WTC11 (cell line): ENCODE measurements around the gene FANCM. TPM values are rescaled to one million over a fixed set of nuclear protein-coding genes. Genes with fewer than 3 reads are reported as not detected.

ENCODE experiments used
- ATAC-seq: fragments of 200-7000 bp; cut with Tn5 transposase; 2 replicates; pipeline ENCODE4 v1.10.0; 2021; ENCODE audit warnings: mild to moderate bottlenecking, moderate library complexity
- CTCF ChIA-PET: fragments of 300-600 bp; sonication (Branson Sonifier 250); formaldehyde crosslinking; loops from one replicate; lab custom pipeline; 2021; ENCODE audit warnings: antibody characterized with exemption; lab: Charles Lee
- POLR2A ChIA-PET: fragments of 350-600 bp; sonication (Branson Sonifier 250); formaldehyde crosslinking; loops from one replicate; lab custom pipeline; 2021; ENCODE audit warnings: antibody characterized with exemption; lab: Charles Lee
- DNase-seq: peaks from one replicate; pipeline ENCODE4 v3.0.0; 2021; ENCODE audit warnings: low spot score
- H3K27ac Mint-ChIP-seq: 2 replicates; pipeline ENCODE4 v1.8.0; 2021; ENCODE audit warnings: mixed read lengths
- H3K27me3 Mint-ChIP-seq: 2 replicates; pipeline ENCODE4 v1.8.0; 2021; ENCODE audit warnings: low read depth, mild to moderate bottlenecking, moderate library complexity, mixed read lengths
- H3K36me3 Mint-ChIP-seq: 2 replicates; pipeline ENCODE4 v1.8.0; 2021; ENCODE audit warnings: mixed read lengths
- H3K4me1 Mint-ChIP-seq: 2 replicates; pipeline ENCODE4 v1.8.0; 2022; ENCODE audit warnings: mixed read lengths
- H3K4me3 Mint-ChIP-seq: 2 replicates; pipeline ENCODE4 v1.8.0; 2021; ENCODE audit warnings: mild to moderate bottlenecking, moderate library complexity, mixed read lengths
- H3K9me3 Mint-ChIP-seq: 2 replicates; pipeline ENCODE4 v1.8.0; 2021; ENCODE audit warnings: mixed read lengths
- ARID4B ChIP-seq: sonication (generic); formaldehyde crosslinking; IDR thresholded peaks from 2 replicates; pipeline ENCODE4 v1.8.0; 2023; ENCODE audit warnings: missing genetic modification reagents, mild to moderate bottlenecking, borderline replicate concordance
- ATF1 ChIP-seq: sonication (generic); formaldehyde crosslinking; IDR thresholded peaks from 2 replicates; pipeline ENCODE4 v1.8.1; 2023; ENCODE audit warnings: mild to moderate bottlenecking, moderate library complexity, missing genetic modification reagents
- CREB1 ChIP-seq: sonication (generic); formaldehyde crosslinking; IDR thresholded peaks from 2 replicates; pipeline ENCODE4 v1.8.0; 2023; ENCODE audit warnings: mild to moderate bottlenecking, missing genetic modification reagents
- E2F1 ChIP-seq: sonication (generic); formaldehyde crosslinking; IDR thresholded peaks from 2 replicates; pipeline ENCODE4 v1.8.0; 2022; ENCODE audit warnings: mild to moderate bottlenecking, missing genetic modification reagents
- E2F5 ChIP-seq: sonication (generic); formaldehyde crosslinking; IDR thresholded peaks from 2 replicates; pipeline ENCODE4 v1.8.1; 2022; ENCODE audit warnings: mild to moderate bottlenecking, moderate library complexity, missing genetic modification reagents
- ETV6 ChIP-seq: sonication (generic); formaldehyde crosslinking; IDR thresholded peaks from 2 replicates; pipeline ENCODE4 v1.8.1; 2022; ENCODE audit warnings: mild to moderate bottlenecking, missing genetic modification reagents
- FOXK1 ChIP-seq: sonication (generic); formaldehyde crosslinking; IDR thresholded peaks from 2 replicates; pipeline ENCODE4 v1.8.0; 2022; ENCODE audit warnings: mild to moderate bottlenecking, moderate library complexity, missing genetic modification reagents
- IRF2 ChIP-seq: sonication (generic); formaldehyde crosslinking; IDR thresholded peaks from 2 replicates; pipeline ENCODE4 v1.8.0; 2022; ENCODE audit warnings: low read depth, missing genetic modification reagents, borderline replicate concordance
- KAT7 ChIP-seq: sonication (generic); formaldehyde crosslinking; IDR thresholded peaks from 2 replicates; pipeline ENCODE4 v1.8.1; 2023; ENCODE audit warnings: missing genetic modification reagents, mild to moderate bottlenecking, borderline replicate concordance
- NFE2L1 ChIP-seq: sonication (generic); formaldehyde crosslinking; IDR thresholded peaks from 2 replicates; pipeline ENCODE4 v1.8.1; 2023; ENCODE audit warnings: missing genetic modification reagents
- NFYB ChIP-seq: sonication (generic); formaldehyde crosslinking; conservative IDR thresholded peaks from 2 replicates; pipeline ENCODE4 v1.8.0; 2022; ENCODE audit warnings: low read depth, missing genetic modification reagents
- NR3C1 ChIP-seq: sonication (generic); formaldehyde crosslinking; conservative IDR thresholded peaks from 2 replicates; pipeline ENCODE4 v1.8.1; 2023; ENCODE audit warnings: low read depth, mild to moderate bottlenecking, missing genetic modification reagents
- PREB ChIP-seq: sonication (generic); formaldehyde crosslinking; IDR thresholded peaks from 2 replicates; pipeline ENCODE4 v1.8.1; 2022; ENCODE audit warnings: mild to moderate bottlenecking, missing genetic modification reagents, moderate library complexity, borderline replicate concordance
- TEAD1 ChIP-seq: sonication (generic); formaldehyde crosslinking; IDR thresholded peaks from 2 replicates; pipeline ENCODE4 v1.8.0; 2022; ENCODE audit warnings: mild to moderate bottlenecking, missing genetic modification reagents
- TP53 ChIP-seq: sonication (generic); formaldehyde crosslinking; IDR thresholded peaks from 2 replicates; pipeline ENCODE4 v1.8.1; 2023; ENCODE audit warnings: mild to moderate bottlenecking, missing genetic modification reagents
- ZNF317 ChIP-seq: sonication (generic); formaldehyde crosslinking; IDR thresholded peaks from 2 replicates; pipeline ENCODE4 v1.8.1; 2023; ENCODE audit warnings: low read depth, mild to moderate bottlenecking, moderate library complexity, missing genetic modification reagents, borderline replicate concordance
- ZNF396 ChIP-seq: fragments of 250-450 bp; sonication (Bioruptor Pico); IDR thresholded peaks from 2 replicates; pipeline ENCODE4 v1.8.0; 2021; ENCODE audit warnings: mild to moderate bottlenecking, moderate library complexity, borderline replicate concordance
- ZNF671 ChIP-seq: fragments of 250-450 bp; sonication (Bioruptor Pico); IDR thresholded peaks from 2 replicates; pipeline ENCODE4 v1.8.0; 2021; ENCODE audit warnings: mild to moderate bottlenecking
- total RNA-seq: library from RNA; stranded (reverse); gene quantifications from 3 replicates; pipeline ENCODE4 v1.2.3, GENCODE V29; 2021
- TF ChIP-seq, protein P1 (sequence below): sonication (generic); formaldehyde crosslinking; IDR thresholded peaks from 2 replicates; pipeline ENCODE4 v1.8.1; 2022; ENCODE audit warnings: low read depth, mild to moderate bottlenecking, moderate library complexity, missing genetic modification reagents, borderline replicate concordance
- TF ChIP-seq, protein P2 (sequence below): sonication (generic); formaldehyde crosslinking; IDR thresholded peaks from 2 replicates; pipeline ENCODE4 v1.8.1; 2023; ENCODE audit warnings: mild to moderate bottlenecking, missing genetic modification reagents, moderate library complexity
- TF ChIP-seq, protein P3 (sequence below): sonication (generic); formaldehyde crosslinking; IDR thresholded peaks from 2 replicates; pipeline ENCODE4 v1.8.1; 2022; ENCODE audit warnings: missing genetic modification reagents, borderline replicate concordance
- TF ChIP-seq, protein P4 (sequence below): fragments of 250-450 bp; sonication (Bioruptor Pico); IDR thresholded peaks from 2 replicates; pipeline ENCODE4 v2.1.2; 2022; ENCODE audit warnings: mild to moderate bottlenecking, moderate library complexity

The FANCM gene
- total RNA-seq, 1 experiment from 2014 or later = 12.9 TPM

GRCh38 chr14:45134051-45134958, 1.4 kb upstream of the FANCM start, which contains the start of gene FKBP3:
FKBP3 (minus strand) TSS chr14:45134481; CDS start chr14:45134456, 25 bp downstream.
- ChIA-PET POLR2A (interaction anchor here (0.7 to 1.2 kb wide), 3 partner anchors 13 to 172 kb away, joined by 3 read pairs; partner anchors contain the start of genes KLHL28, PRPF39 and TOGARAM1), CTCF (interaction anchor here (0.6 kb wide), 2 partner anchors 168 to 235 kb away, joined by 3 to 4 read pairs; no protein-coding TSS in a partner anchor)
- H3K27ac Mint-ChIP-seq = peak within 1 kb of the TSS; percentile 96
- H3K4me3 Mint-ChIP-seq = peak within 1 kb of the TSS; percentile 99
- peak; percentile 95 for DNase-seq
- peaks cover 3% of the 10 kb centered on the region; the same call in 1 of the 2 replicates for H3K36me3 Mint-ChIP-seq
- no peaks in the 10 kb centered on the region for H3K9me3 Mint-ChIP-seq
- H3K27me3 Mint-ChIP-seq = no peaks in the 10 kb centered on the region
- ATAC-seq = peak; percentile 93
- H3K4me1 Mint-ChIP-seq = peaks cover 18% of the 10 kb centered on the region
- TF ChIP-seq, protein P1, sequence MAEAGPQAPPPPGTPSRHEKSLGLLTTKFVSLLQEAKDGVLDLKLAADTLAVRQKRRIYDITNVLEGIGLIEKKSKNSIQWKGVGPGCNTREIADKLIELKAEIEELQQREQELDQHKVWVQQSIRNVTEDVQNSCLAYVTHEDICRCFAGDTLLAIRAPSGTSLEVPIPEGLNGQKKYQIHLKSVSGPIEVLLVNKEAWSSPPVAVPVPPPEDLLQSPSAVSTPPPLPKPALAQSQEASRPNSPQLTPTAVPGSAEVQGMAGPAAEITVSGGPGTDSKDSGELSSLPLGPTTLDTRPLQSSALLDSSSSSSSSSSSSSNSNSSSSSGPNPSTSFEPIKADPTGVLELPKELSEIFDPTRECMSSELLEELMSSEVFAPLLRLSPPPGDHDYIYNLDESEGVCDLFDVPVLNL (CRISPR knock-in tag) = no peak
- TF ChIP-seq ZNF317 (CRISPR knock-in tag) (no peak), NFYB (CRISPR knock-in tag) (peak; percentile 74), E2F1 (CRISPR knock-in tag) (no peak), E2F5 (peak; percentile 77), ARID4B (no peak), FOXK1 (peak; percentile 53), TEAD1 (no peak), ZNF396 (no peak), ATF1 (no peak), PREB (no peak), NR3C1 (CRISPR knock-in tag) (no peak), NFE2L1 (CRISPR knock-in tag) (no peak), ETV6 (CRISPR knock-in tag) (no peak), IRF2 (no peak), ZNF671 (no peak), TP53 (no peak; the same call in 1 of the 2 replicates), CREB1 (CRISPR knock-in tag) (no peak), KAT7 (no peak)
- TF ChIP-seq, protein P2, sequence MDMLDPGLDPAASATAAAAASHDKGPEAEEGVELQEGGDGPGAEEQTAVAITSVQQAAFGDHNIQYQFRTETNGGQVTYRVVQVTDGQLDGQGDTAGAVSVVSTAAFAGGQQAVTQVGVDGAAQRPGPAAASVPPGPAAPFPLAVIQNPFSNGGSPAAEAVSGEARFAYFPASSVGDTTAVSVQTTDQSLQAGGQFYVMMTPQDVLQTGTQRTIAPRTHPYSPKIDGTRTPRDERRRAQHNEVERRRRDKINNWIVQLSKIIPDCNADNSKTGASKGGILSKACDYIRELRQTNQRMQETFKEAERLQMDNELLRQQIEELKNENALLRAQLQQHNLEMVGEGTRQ (CRISPR knock-in tag) = no peak
- TF ChIP-seq, protein P3, sequence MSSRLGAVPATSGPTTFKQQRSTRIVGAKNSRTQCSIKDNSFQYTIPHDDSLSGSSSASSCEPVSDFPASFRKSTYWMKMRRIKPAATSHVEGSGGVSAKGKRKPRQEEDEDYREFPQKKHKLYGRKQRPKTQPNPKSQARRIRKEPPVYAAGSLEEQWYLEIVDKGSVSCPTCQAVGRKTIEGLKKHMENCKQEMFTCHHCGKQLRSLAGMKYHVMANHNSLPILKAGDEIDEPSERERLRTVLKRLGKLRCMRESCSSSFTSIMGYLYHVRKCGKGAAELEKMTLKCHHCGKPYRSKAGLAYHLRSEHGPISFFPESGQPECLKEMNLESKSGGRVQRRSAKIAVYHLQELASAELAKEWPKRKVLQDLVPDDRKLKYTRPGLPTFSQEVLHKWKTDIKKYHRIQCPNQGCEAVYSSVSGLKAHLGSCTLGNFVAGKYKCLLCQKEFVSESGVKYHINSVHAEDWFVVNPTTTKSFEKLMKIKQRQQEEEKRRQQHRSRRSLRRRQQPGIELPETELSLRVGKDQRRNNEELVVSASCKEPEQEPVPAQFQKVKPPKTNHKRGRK (CRISPR knock-in tag) = no peak
- TF ChIP-seq, protein P4, sequence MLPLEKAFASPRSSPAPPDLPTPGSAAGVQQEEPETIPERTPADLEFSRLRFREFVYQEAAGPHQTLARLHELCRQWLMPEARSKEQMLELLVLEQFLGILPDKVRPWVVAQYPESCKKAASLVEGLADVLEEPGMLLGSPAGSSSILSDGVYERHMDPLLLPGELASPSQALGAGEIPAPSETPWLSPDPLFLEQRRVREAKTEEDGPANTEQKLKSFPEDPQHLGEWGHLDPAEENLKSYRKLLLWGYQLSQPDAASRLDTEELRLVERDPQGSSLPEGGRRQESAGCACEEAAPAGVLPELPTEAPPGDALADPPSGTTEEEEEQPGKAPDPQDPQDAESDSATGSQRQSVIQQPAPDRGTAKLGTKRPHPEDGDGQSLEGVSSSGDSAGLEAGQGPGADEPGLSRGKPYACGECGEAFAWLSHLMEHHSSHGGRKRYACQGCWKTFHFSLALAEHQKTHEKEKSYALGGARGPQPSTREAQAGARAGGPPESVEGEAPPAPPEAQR (CRISPR knock-in tag) = no peak
